Left lung (tissue), 10 donors: Measurements from ENCODE around the gene VSX1. TPM values are rescaled to one million over a fixed set of nuclear protein-coding genes. Genes with fewer than 3 reads are reported as not detected.

Experiments used
- ATAC-seq: fragments of 200-7000 bp; cut with Tn5 transposase; one replicate; pipeline ENCODE4 v1.9.1; 2020; ENCODE audit warnings: moderate library complexity
- DNase-seq, 4 donors: peaks; one replicate each; pipeline ENCODE4 v3.0.0-alpha.2; 2013 to 2020
- H3K27ac ChIP-seq, 2 donors: fragments of 200-600 bp; sonication (generic) in 1 of 2; one replicate each; pipeline versions ENCODE4 v1.5.0 to v1.8.0; 2020 to 2021
- H3K27me3 ChIP-seq, 2 donors: fragments of 200-600 bp; sonication (generic) in 1 of 2; one replicate each; pipeline versions ENCODE4 v1.5.0 to v1.8.0; 2020 to 2021
- H3K36me3 ChIP-seq, 2 donors: fragments of 200-600 bp; sonication (generic) in 1 of 2; one replicate each; pipeline versions ENCODE4 v1.5.0 to v1.8.0; 2020 to 2021
- H3K4me1 ChIP-seq, 2 donors: fragments of 200-600 bp; one replicate each; pipeline ENCODE4 v1.8.0; 2021
- H3K4me3 ChIP-seq, 2 donors: fragments of 200-600 bp; sonication (generic) in 1 of 2; one replicate each; pipeline versions ENCODE4 v1.5.0 to v1.8.0; 2020 to 2021; ENCODE audit warnings: mild to moderate bottlenecking in 1 of 2
- H3K9me3 ChIP-seq, 2 donors: fragments of 200-600 bp; sonication (generic) in 1 of 2; one replicate each; pipeline versions ENCODE4 v1.5.0 to v1.8.0; 2020 to 2021
- CTCF ChIP-seq, 2 donors: fragments of 200-600 bp; sonication (generic) in 1 of 2; IDR thresholded peaks; one replicate each; pipeline versions ENCODE4 v1.5.0 to v1.8.0; 2021; ENCODE audit warnings: antibody characterized with exemption in 2 of 2
- intact Hi-C, 2 donors: fragments of 100-400 bp; cut with DNase I; formaldehyde crosslinking; loops; one replicate each; pipeline versions ENCODE4 v1.11.2 to v1.14.2; 2022
- polyA plus RNA-seq, 6 donors: library from polyadenylated mRNA; unstranded; fragments of 120-200 nt; gene quantifications; one replicate each; pipeline ENCODE4 v1.2.1, GENCODE V29; 2013; ENCODE audit not compliant: insufficient read length in 6 of 6
- total RNA-seq, 2 donors: library from RNA; stranded (reverse); fragmentation: NEBNext Ultra II Directional; extraction: Animal tissue kit (Norgen Biotek cat#: 25700); gene quantifications; one replicate each; pipeline ENCODE4 v1.2.1, GENCODE V29; 2021
- donor health status: DM: no; HTN: yes; CAD: no.
- donor health status: DM: no; HTN: no; CAD: no.

VSX1 gene
- total and polyA plus RNA-seq, 8 donors = 0.10 TPM; not detected in 7

DNA sequence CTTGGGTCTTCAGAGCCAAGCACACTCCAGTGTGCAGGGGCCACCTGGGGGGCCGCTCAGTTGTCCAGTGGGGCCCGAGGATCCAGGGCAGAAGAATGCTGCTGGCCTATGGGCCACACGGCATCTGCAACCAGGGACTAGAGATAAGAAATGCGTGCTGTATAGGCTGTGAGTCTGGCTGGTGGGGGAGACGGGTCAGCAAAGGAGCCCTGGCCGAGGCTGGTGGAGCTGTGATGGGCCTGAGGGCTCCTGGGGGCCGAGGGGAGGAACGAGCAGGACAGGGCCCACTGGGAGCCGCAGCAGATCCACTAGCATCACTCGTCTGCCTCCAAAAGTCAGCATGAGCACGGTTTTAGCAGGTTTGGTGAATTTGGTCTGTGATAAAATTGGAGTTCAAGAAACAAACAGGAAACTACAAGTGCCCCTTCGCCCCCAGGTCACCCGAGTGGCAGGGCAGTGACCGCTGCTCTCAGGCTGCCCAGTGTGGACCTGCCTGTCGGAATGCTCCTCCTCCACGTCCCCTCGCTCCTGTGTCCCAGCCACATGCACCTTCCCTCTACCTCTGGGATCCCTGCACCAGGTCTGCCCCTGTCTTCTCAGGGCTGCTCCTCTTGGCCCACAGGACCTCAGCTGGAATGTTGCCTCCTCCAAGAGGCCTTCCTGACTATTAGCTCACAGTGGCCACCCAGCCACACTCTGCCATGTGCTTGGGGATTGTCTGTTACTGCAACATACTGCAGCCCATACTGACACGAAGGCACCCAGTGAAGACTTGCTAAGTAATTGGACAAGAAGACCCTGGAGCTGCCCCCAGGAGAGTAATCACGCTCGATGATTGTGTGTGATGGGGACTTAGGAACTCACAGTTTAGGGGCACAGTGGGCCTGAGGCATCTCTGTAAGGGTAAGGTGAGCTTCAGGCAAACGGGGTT lies 34.9 kb downstream of the VSX1 start:
- Histone ChIP-seq H3K36me3 (peaks cover 0 to 17% of the 10 kb centered on the region in 2 donors), H3K27me3 (no peaks in the 10 kb centered on the region), H3K9me3 (no peaks in the 10 kb centered on the region), H3K27ac (no peak overlapping the region), H3K4me1 (peaks cover 22 to 62% of the 10 kb centered on the region in 2 donors), H3K4me3 (no peak overlapping the region)
- peak in 1 of 4 donors; percentile 29 for DNase-seq
- ATAC-seq = no peak
- intact Hi-C loops = no loop called here
- TF ChIP-seq CTCF (IDR thresholded peaks at IDR 0.05) = no peak

GRCh38 chr20:25046181-25046641 lies 35.7 kb downstream of the VSX1 start:
- peaks cover 21 to 62% of the 10 kb centered on the region in 2 donors for H3K4me1 ChIP-seq
- H3K27me3 ChIP-seq = no peaks in the 10 kb centered on the region
- intact Hi-C loops = no loop called here
- TF ChIP-seq CTCF (IDR thresholded peaks at IDR 0.05) = no peak
- no peaks in the 10 kb centered on the region for H3K9me3 ChIP-seq
- ATAC-seq = peak; percentile 60
- no peak overlapping the region for H3K27ac ChIP-seq
- no peak overlapping the region for H3K4me3 ChIP-seq
- peaks cover 0 to 17% of the 10 kb centered on the region in 2 donors for H3K36me3 ChIP-seq
- peak in 1 of 4 donors; percentile 64 for DNase-seq

- intact Hi-C loops = no loop called here
- Histone ChIP-seq H3K9me3 (no peaks in the 10 kb centered on the region), H3K4me3 (no peak overlapping the region), H3K27me3 (no peaks in the 10 kb centered on the region), H3K36me3 (peaks cover 0 to 17% of the 10 kb centered on the region in 2 donors), H3K4me1 (peaks cover 28 to 68% of the 10 kb centered on the region in 2 donors), H3K27ac (peak overlapping the region in 1 of 2 donors; percentile 69)
- no peak for TF ChIP-seq CTCF (IDR thresholded peaks at IDR 0.05)
- ATAC-seq (no peak), DNase-seq (peak in 1 of 4 donors; percentile 22)
Observed at GRCh38 chr20:25045343-25045712, 36.6 kb downstream of the VSX1 start.

GRCh38 chr20:25044660-25045342 lies 37.1 kb downstream of the VSX1 start:
- intact Hi-C loops = no loop called here

More at GRCh38 chr20:25044660-25045342, 37.1 kb downstream of the VSX1 start:
- TF ChIP-seq CTCF (IDR thresholded peaks at IDR 0.05) = no peak
- no peak for ATAC-seq
- Histone ChIP-seq H3K9me3 (no peaks in the 10 kb centered on the region), H3K4me1 (peaks cover 32 to 72% of the 10 kb centered on the region in 2 donors), H3K36me3 (peaks cover 0 to 17% of the 10 kb centered on the region in 2 donors), H3K27ac (peak overlapping the region in 1 of 2 donors; percentile 69), H3K4me3 (no peak overlapping the region), H3K27me3 (no peaks in the 10 kb centered on the region)
- peak in 1 of 4 donors; percentile 19 for DNase-seq
